ENCODE results near the gene IL2RA. TPM values are rescaled to one million over a fixed set of nuclear protein-coding genes. Genes with fewer than 3 reads are reported as not detected.

IL2RA gene
- total and polyA plus RNA-seq, 2 donors (not counting 3 experiments of a cell fraction or from before 2014, with no cell fraction given): not detected

- no peak overlapping the region for H3K4me3 ChIP-seq (replicated peaks in 1 of 3; ENCODE audit: insufficient read depth in 1 of 3, low read depth in 1 of 3, low read length in 3 of 3)
- H3K9ac ChIP-seq (replicated peaks; ENCODE audit: extremely low read depth, insufficient read depth, low read length): no peak overlapping the region
- no peaks in the 10 kb centered on the region for H3K9me3 ChIP-seq (replicated peaks; ENCODE audit: control insufficient read depth, insufficient read depth, low read length)
- dilution Hi-C loops (cut with MboI; ENCODE audit: extremely low pct_ligation_motif_present, low sequenced_read_pairs) (no loop called here), intact Hi-C loops (cut with micrococcal nuclease) (no loop called here)
- H3K36me3 ChIP-seq (ENCODE audit: control insufficient read depth in 2 of 2, extremely low read depth in 1 of 2, insufficient read depth in 2 of 2, low read length in 2 of 2): no peaks in the 10 kb centered on the region
- H2AFZ ChIP-seq (ENCODE audit: low read depth, low read length): no peak overlapping the region
- POLR2A ChIA-PET: no interaction called here
- no peaks in the 10 kb centered on the region for H3K4me1 ChIP-seq (ENCODE audit: control insufficient read depth, extremely low read depth, insufficient read depth, low read length)
- CTCF ChIA-PET: no interaction called here
- no peaks in the 10 kb centered on the region for H3K79me2 ChIP-seq (ENCODE audit: control insufficient read depth, insufficient read depth, low read length)
- no TSS peak for BruUV-seq (replicated peaks)
- TF ChIP-seq POLR2A (IDR thresholded peaks at IDR 0.05; ENCODE audit: low read depth, low read length) (no peak), POLR2AphosphoS5 (IDR thresholded peaks at IDR 0.05; ENCODE audit: insufficient read depth, low read depth, low read length) (no peak), FOS (IDR thresholded peaks at IDR 0.05; ENCODE audit: borderline replicate concordance, insufficient read depth, low read length) (no peak), GATA2 (IDR thresholded peaks at IDR 0.05; ENCODE audit: insufficient read depth, insufficient read length, low read depth, low read length) (no peak)
- peaks cover 3 to 5% of the 10 kb centered on the region in 2 experiments for H3K27me3 ChIP-seq (ENCODE audit: control insufficient read depth in 2 of 2, insufficient read depth in 2 of 2, low read length in 2 of 2)
- no peak for DNase-seq (ENCODE audit: low read depth, low spot score)
- H4K20me1 ChIP-seq (replicated peaks; ENCODE audit: control insufficient read depth, extremely low read depth, insufficient read depth, low read length): no peaks in the 10 kb centered on the region
- no peak overlapping the region for H3K27ac ChIP-seq (ENCODE audit: insufficient read depth, low read depth, low read length)
- H3K9me1 ChIP-seq (replicated peaks; ENCODE audit: control insufficient read depth, extremely low read depth, insufficient read depth, low read length): no peaks in the 10 kb centered on the region
- FAIRE-seq: no peak
- no peak overlapping the region for H3K4me2 ChIP-seq (ENCODE audit: insufficient read depth, low read length)
These were observed 53.5 kb downstream of the IL2RA start for GRCh38 chr10:6008497-6009142.

GRCh38 chr10:6006991-6007390, 55.2 kb downstream of the IL2RA start:
- FAIRE-seq (no peak), DNase-seq (ENCODE audit: low read depth, low spot score) (no peak)
- Histone ChIP-seq H2AFZ (ENCODE audit: low read depth, low read length) (no peak overlapping the region), H3K4me1 (ENCODE audit: control insufficient read depth, extremely low read depth, insufficient read depth, low read length) (no peaks in the 10 kb centered on the region), H3K9me3 (replicated peaks; ENCODE audit: control insufficient read depth, insufficient read depth, low read length) (no peaks in the 10 kb centered on the region), H3K27ac (ENCODE audit: insufficient read depth, low read depth, low read length) (no peak overlapping the region), H3K9ac (replicated peaks; ENCODE audit: extremely low read depth, insufficient read depth, low read length) (no peak overlapping the region), H4K20me1 (replicated peaks; ENCODE audit: control insufficient read depth, extremely low read depth, insufficient read depth, low read length) (no peaks in the 10 kb centered on the region), H3K9me1 (replicated peaks; ENCODE audit: control insufficient read depth, extremely low read depth, insufficient read depth, low read length) (no peaks in the 10 kb centered on the region), H3K36me3 (ENCODE audit: control insufficient read depth in 2 of 2, extremely low read depth in 1 of 2, insufficient read depth in 2 of 2, low read length in 2 of 2) (no peaks in the 10 kb centered on the region), H3K4me3 (replicated peaks in 1 of 3; ENCODE audit: insufficient read depth in 1 of 3, low read depth in 1 of 3, low read length in 3 of 3) (no peak overlapping the region), H3K27me3 (ENCODE audit: control insufficient read depth in 2 of 2, insufficient read depth in 2 of 2, low read length in 2 of 2) (peaks cover 3 to 4% of the 10 kb centered on the region in 2 experiments), H3K4me2 (ENCODE audit: insufficient read depth, low read length) (no peak overlapping the region), H3K79me2 (ENCODE audit: control insufficient read depth, insufficient read depth, low read length) (no peaks in the 10 kb centered on the region)
- dilution Hi-C loops (cut with MboI; ENCODE audit: extremely low pct_ligation_motif_present, low sequenced_read_pairs): no loop called here
- CTCF ChIA-PET: interaction anchor here (1.2 to 1.6 kb wide), 3 partner anchors 10 to 395 kb away, joined by 3 to 4 read pairs (median 3); no protein-coding TSS in a partner anchor
- BruUV-seq (replicated peaks): no TSS peak
- intact Hi-C loops (cut with micrococcal nuclease): no loop called here
- TF ChIP-seq GATA2 (IDR thresholded peaks at IDR 0.05; ENCODE audit: insufficient read depth, insufficient read length, low read depth, low read length): no peak
- no peak for TF ChIP-seq MAX (IDR thresholded peaks at IDR 0.05; ENCODE audit: insufficient read depth, insufficient read length)
- no peak for TF ChIP-seq FOS (IDR thresholded peaks at IDR 0.05; ENCODE audit: borderline replicate concordance, insufficient read depth, low read length)
- TF ChIP-seq POLR2A (IDR thresholded peaks at IDR 0.05; ENCODE audit: low read depth, low read length): no peak
- TF ChIP-seq POLR2AphosphoS5 (IDR thresholded peaks at IDR 0.05; ENCODE audit: insufficient read depth, low read depth, low read length): no peak
- no peak for TF ChIP-seq JUN (IDR thresholded peaks at IDR 0.05; ENCODE audit: borderline replicate concordance, insufficient read depth, insufficient read length, low read depth)
- TF ChIP-seq MYC (IDR thresholded peaks at IDR 0.05; ENCODE audit: low read depth, low read length): no peak
- no peak for TF ChIP-seq CTCF (IDR thresholded peaks at IDR 0.05; ENCODE audit: extremely low read depth in 1 of 2, insufficient read depth in 1 of 2, low read depth in 1 of 2, low read length in 2 of 2)
- no peak for TF ChIP-seq EZH2 (IDR thresholded peaks at IDR 0.05; ENCODE audit: borderline replicate concordance, low read depth, low read length, severe bottlenecking)
- POLR2A ChIA-PET: no interaction called here

All from endothelial cell of umbilical vein (primary cell).